ENCODE results near the gene SET. TPM values are rescaled to one million over a fixed set of nuclear protein-coding genes. Genes with fewer than 3 reads are reported as not detected.

SET gene
- total and polyA plus RNA-seq, 2 of the 13 experiments (the other 11 are each of a cell fraction or from before 2014, with no cell fraction given): 94.2 to 611 TPM

DNA sequence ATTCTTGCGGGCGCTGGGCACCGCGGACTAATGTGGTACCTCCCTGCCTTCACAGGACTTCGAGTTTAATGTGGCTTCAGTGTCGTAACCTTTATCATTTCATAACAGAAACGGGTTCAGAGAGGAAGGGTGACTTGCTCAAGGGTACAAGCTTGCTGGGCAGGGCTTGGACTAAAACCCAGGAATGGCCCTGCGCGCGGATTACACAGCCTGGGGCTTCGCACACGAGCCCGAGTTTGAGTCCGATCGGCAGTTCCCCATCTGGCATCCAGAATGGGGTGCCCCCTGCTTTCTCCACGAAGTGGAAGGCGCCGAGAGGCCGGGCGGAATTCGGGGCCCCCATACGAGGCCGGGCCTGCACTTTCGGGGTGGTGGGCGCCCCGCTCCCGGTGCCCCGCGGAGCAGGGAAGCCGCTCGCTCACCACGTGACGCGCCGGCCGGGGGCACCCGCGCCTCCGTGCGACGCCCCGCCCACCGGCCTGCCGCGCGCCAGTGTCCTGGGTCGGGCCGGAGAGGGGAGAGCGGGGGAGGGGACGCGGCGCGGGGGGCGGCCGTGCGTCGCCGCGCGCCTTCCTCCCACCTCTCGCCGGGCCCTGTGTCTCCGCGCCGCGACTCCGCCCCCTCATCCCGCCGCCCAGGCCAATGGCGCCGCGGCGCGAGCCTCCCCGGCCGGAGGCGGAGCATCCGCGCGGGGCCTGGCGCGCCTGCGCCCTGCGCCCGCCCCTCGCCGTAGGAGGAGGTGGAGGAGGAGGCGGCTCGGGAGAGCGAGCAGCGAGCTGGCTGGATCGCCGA, at the start of gene SET (continued):
- TF ChIP-seq, protein P1, sequence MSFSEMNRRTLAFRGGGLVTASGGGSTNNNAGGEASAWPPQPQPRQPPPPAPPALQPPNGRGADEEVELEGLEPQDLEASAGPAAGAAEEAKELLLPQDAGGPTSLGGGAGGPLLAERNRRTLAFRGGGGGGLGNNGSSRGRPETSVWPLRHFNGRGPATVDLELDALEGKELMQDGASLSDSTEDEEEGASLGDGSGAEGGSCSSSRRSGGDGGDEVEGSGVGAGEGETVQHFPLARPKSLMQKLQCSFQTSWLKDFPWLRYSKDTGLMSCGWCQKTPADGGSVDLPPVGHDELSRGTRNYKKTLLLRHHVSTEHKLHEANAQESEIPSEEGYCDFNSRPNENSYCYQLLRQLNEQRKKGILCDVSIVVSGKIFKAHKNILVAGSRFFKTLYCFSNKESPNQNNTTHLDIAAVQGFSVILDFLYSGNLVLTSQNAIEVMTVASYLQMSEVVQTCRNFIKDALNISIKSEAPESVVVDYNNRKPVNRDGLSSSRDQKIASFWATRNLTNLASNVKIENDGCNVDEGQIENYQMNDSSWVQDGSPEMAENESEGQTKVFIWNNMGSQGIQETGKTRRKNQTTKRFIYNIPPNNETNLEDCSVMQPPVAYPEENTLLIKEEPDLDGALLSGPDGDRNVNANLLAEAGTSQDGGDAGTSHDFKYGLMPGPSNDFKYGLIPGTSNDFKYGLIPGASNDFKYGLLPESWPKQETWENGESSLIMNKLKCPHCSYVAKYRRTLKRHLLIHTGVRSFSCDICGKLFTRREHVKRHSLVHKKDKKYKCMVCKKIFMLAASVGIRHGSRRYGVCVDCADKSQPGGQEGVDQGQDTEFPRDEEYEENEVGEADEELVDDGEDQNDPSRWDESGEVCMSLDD (CRISPR knock-in tag; IDR thresholded peaks at IDR 0.05; ENCODE audit: borderline replicate concordance): peak; percentile 95
- TF ChIP-seq MEIS2 (CRISPR knock-in tag; IDR thresholded peaks at IDR 0.05): peak; percentile 75
- TF ChIP-seq ZBTB20 (CRISPR knock-in tag; IDR thresholded peaks at IDR 0.05; ENCODE audit: borderline replicate concordance, low read depth): peak; percentile 39; the same call in 1 of the 2 replicates
- TF ChIP-seq, protein P2, sequence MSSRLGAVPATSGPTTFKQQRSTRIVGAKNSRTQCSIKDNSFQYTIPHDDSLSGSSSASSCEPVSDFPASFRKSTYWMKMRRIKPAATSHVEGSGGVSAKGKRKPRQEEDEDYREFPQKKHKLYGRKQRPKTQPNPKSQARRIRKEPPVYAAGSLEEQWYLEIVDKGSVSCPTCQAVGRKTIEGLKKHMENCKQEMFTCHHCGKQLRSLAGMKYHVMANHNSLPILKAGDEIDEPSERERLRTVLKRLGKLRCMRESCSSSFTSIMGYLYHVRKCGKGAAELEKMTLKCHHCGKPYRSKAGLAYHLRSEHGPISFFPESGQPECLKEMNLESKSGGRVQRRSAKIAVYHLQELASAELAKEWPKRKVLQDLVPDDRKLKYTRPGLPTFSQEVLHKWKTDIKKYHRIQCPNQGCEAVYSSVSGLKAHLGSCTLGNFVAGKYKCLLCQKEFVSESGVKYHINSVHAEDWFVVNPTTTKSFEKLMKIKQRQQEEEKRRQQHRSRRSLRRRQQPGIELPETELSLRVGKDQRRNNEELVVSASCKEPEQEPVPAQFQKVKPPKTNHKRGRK (CRISPR knock-in tag; IDR thresholded peaks at IDR 0.05): no peak
- TF ChIP-seq NCOA2 (CRISPR knock-in tag; IDR thresholded peaks at IDR 0.05): no peak
- TF ChIP-seq, protein P3, sequence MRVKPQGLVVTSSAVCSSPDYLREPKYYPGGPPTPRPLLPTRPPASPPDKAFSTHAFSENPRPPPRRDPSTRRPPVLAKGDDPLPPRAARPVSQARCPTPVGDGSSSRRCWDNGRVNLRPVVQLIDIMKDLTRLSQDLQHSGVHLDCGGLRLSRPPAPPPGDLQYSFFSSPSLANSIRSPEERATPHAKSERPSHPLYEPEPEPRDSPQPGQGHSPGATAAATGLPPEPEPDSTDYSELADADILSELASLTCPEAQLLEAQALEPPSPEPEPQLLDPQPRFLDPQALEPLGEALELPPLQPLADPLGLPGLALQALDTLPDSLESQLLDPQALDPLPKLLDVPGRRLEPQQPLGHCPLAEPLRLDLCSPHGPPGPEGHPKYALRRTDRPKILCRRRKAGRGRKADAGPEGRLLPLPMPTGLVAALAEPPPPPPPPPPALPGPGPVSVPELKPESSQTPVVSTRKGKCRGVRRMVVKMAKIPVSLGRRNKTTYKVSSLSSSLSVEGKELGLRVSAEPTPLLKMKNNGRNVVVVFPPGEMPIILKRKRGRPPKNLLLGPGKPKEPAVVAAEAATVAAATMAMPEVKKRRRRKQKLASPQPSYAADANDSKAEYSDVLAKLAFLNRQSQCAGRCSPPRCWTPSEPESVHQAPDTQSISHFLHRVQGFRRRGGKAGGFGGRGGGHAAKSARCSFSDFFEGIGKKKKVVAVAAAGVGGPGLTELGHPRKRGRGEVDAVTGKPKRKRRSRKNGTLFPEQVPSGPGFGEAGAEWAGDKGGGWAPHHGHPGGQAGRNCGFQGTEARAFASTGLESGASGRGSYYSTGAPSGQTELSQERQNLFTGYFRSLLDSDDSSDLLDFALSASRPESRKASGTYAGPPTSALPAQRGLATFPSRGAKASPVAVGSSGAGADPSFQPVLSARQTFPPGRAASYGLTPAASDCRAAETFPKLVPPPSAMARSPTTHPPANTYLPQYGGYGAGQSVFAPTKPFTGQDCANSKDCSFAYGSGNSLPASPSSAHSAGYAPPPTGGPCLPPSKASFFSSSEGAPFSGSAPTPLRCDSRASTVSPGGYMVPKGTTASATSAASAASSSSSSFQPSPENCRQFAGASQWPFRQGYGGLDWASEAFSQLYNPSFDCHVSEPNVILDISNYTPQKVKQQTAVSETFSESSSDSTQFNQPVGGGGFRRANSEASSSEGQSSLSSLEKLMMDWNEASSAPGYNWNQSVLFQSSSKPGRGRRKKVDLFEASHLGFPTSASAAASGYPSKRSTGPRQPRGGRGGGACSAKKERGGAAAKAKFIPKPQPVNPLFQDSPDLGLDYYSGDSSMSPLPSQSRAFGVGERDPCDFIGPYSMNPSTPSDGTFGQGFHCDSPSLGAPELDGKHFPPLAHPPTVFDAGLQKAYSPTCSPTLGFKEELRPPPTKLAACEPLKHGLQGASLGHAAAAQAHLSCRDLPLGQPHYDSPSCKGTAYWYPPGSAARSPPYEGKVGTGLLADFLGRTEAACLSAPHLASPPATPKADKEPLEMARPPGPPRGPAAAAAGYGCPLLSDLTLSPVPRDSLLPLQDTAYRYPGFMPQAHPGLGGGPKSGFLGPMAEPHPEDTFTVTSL (CRISPR knock-in tag; IDR thresholded peaks at IDR 0.05; ENCODE audit: borderline replicate concordance): no peak
- TF ChIP-seq ZHX2 (IDR thresholded peaks at IDR 0.05; ENCODE audit: low read depth): no peak
- TF ChIP-seq ZHX2 (CRISPR knock-in tag; IDR thresholded peaks at IDR 0.05; ENCODE audit: borderline replicate concordance): no peak
- TF ChIP-seq, protein P4, sequence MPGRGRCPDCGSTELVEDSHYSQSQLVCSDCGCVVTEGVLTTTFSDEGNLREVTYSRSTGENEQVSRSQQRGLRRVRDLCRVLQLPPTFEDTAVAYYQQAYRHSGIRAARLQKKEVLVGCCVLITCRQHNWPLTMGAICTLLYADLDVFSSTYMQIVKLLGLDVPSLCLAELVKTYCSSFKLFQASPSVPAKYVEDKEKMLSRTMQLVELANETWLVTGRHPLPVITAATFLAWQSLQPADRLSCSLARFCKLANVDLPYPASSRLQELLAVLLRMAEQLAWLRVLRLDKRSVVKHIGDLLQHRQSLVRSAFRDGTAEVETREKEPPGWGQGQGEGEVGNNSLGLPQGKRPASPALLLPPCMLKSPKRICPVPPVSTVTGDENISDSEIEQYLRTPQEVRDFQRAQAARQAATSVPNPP (CRISPR knock-in tag; IDR thresholded peaks at IDR 0.05): 0 out of 2 replicates have a peak, but pooled peaks have one; percentile 59
- TF ChIP-seq THAP11 (CRISPR knock-in tag; IDR thresholded peaks at IDR 0.05): peak; percentile 32; the same call in 1 of the 2 replicates
